Cardiac muscle cell (in vitro differentiated cells and primary cell): ENCODE data around the gene MOB3A. TPM values are rescaled to one million over a fixed set of nuclear protein-coding genes. Genes with fewer than 3 reads are reported as not detected.

Experiments
- DNase-seq, 2 donors: peaks; one replicate each; pipeline versions ENCODE4 v3.0.0 to v3.0.0-alpha.2; 2010 to 2017; ENCODE audit warnings: low read depth in 1 of 2, low spot score in 1 of 2
- H3K27ac ChIP-seq: fragments of 200-600 bp; sonication (generic); 2 replicates; pipeline ENCODE4 v1.5.1; 2016
- H3K27me3 ChIP-seq: fragments of 200-600 bp; sonication (generic); 2 replicates; pipeline ENCODE4 v1.6.0; 2016; ENCODE audit warnings: control low read depth
- H3K36me3 ChIP-seq: fragments of 200-600 bp; sonication (generic); 2 replicates; pipeline ENCODE4 v1.5.1; 2016; ENCODE audit warnings: control low read depth
- H3K4me1 ChIP-seq: fragments of 200-600 bp; sonication (generic); 2 replicates; pipeline ENCODE4 v1.8.1; 2017; ENCODE audit warnings: low read depth, mild to moderate bottlenecking, mixed run types
- H3K4me3 ChIP-seq: fragments of 200-600 bp; sonication (generic); 2 replicates; pipeline ENCODE4 v1.5.1; 2016; ENCODE audit warnings: mild to moderate bottlenecking
- H3K9me3 ChIP-seq: fragments of 200-600 bp; sonication (generic); 2 replicates; pipeline ENCODE4 v1.5.1; 2017; ENCODE audit warnings: low read depth, mild to moderate bottlenecking, control low read depth
- CTCF ChIP-seq: IDR thresholded peaks from 2 replicates; pipeline ENCODE4 v1.5.1; 2012; ENCODE audit warnings: low read depth, mild to moderate bottlenecking, low read length
- polyA plus RNA-seq: library from polyadenylated mRNA; unstranded; fragments of >200 nt; fragmentation: Nextera tagmentation; extraction: Ambion mirVana; gene quantifications from 2 replicates; pipeline ENCODE4 v1.2.1, GENCODE V29; 2016
- total RNA-seq: library from RNA; depleted of rRNA; stranded (reverse); fragments of >200 nt; gene quantifications from 2 replicates; pipeline ENCODE4 v1.2.3, GENCODE V29; 2016

The MOB3A gene
- total and polyA plus RNA-seq, 2 experiments from 2014 or later = 15.1 to 21.6 TPM

- Histone ChIP-seq H3K27ac (peak overlapping the region; percentile 99), H3K4me3 (no peak overlapping the region), H3K27me3 (no peaks in the 10 kb centered on the region), H3K9me3 (no peaks in the 10 kb centered on the region), H3K4me1 (peaks cover 25% of the 10 kb centered on the region), H3K36me3 (no peaks in the 10 kb centered on the region)
- TF ChIP-seq CTCF = no peak
- DNase-seq = no peak
Observed at GRCh38 chr19:2057484-2058469, 38.3 kb downstream of the MOB3A start.

GRCh38 chr19:2056837-2057192 lies 39.3 kb downstream of the MOB3A start:
- H3K9me3 ChIP-seq = no peaks in the 10 kb centered on the region
- H3K27ac ChIP-seq = no peak overlapping the region
- no peaks in the 10 kb centered on the region for H3K27me3 ChIP-seq
- H3K4me1 ChIP-seq = peaks cover 25% of the 10 kb centered on the region
- TF ChIP-seq CTCF = no peak
- DNase-seq = no peak
- H3K36me3 ChIP-seq = no peaks in the 10 kb centered on the region
- no peak overlapping the region for H3K4me3 ChIP-seq

- H3K4me1 ChIP-seq = peaks cover 25% of the 10 kb centered on the region
- no peaks in the 10 kb centered on the region for H3K9me3 ChIP-seq
- no peaks in the 10 kb centered on the region for H3K36me3 ChIP-seq
- no peak overlapping the region for H3K27ac ChIP-seq
- H3K4me3 ChIP-seq = no peak overlapping the region
- peak in 1 of 2 donors; percentile 84 for DNase-seq
- TF ChIP-seq CTCF = no peak
- no peaks in the 10 kb centered on the region for H3K27me3 ChIP-seq
Observed at GRCh38 chr19:2055931-2056836, 39.9 kb downstream of the MOB3A start.

- H3K27ac ChIP-seq = no peak overlapping the region
- peaks cover 16% of the 10 kb centered on the region for H3K4me1 ChIP-seq
- no peak overlapping the region for H3K4me3 ChIP-seq
- no peaks in the 10 kb centered on the region for H3K27me3 ChIP-seq
- TF ChIP-seq CTCF = no peak
- no peaks in the 10 kb centered on the region for H3K9me3 ChIP-seq
- no peak for DNase-seq
- no peaks in the 10 kb centered on the region for H3K36me3 ChIP-seq
Observed at GRCh38 chr19:2054763-2055162, 41.4 kb downstream of the MOB3A start.

- Histone ChIP-seq H3K4me1 (peaks cover 16% of the 10 kb centered on the region), H3K27ac (no peak overlapping the region), H3K4me3 (no peak overlapping the region), H3K36me3 (no peaks in the 10 kb centered on the region), H3K27me3 (no peaks in the 10 kb centered on the region), H3K9me3 (no peaks in the 10 kb centered on the region)
- peak in 1 of 2 donors; percentile 97 for DNase-seq
- no peak for TF ChIP-seq CTCF
Observed at GRCh38 chr19:2053601-2054389, 42.3 kb downstream of the MOB3A start.
